RWPE1 (cell line): ENCODE measurements around the gene MYLK4.

Experiments used
- CTCF ChIA-PET: fragments of 350-600 bp; sonication (Branson Sonifier 250); formaldehyde crosslinking; extraction: SDS; loops from one replicate; lab custom pipeline; 2021; lab: Yijun Ruan, JAX
- POLR2A ChIA-PET: fragments of 400-600 bp; formaldehyde crosslinking; extraction: SDS; loops from one replicate; lab custom pipeline; 2020; ENCODE audit warnings: antibody characterized with exemption; ENCODE audit not compliant: low non-redundant PET; lab: Yijun Ruan, JAX
- DNase-seq: peaks from one replicate; pipeline ENCODE4 v3.0.0; 2012; ENCODE audit warnings: low spot score
- H3K27ac ChIP-seq: fragments of 450-650 bp; 2 replicates; pipeline ENCODE4 v1.5.1; 2017
- TF ChIP-seq, protein P1 (sequence below): fragments of 450-650 bp; conservative IDR thresholded peaks from 2 replicates; pipeline ENCODE4 v1.5.1; 2017; ENCODE audit warnings: low read depth, mild to moderate bottlenecking

MYLK4 gene

DNA sequence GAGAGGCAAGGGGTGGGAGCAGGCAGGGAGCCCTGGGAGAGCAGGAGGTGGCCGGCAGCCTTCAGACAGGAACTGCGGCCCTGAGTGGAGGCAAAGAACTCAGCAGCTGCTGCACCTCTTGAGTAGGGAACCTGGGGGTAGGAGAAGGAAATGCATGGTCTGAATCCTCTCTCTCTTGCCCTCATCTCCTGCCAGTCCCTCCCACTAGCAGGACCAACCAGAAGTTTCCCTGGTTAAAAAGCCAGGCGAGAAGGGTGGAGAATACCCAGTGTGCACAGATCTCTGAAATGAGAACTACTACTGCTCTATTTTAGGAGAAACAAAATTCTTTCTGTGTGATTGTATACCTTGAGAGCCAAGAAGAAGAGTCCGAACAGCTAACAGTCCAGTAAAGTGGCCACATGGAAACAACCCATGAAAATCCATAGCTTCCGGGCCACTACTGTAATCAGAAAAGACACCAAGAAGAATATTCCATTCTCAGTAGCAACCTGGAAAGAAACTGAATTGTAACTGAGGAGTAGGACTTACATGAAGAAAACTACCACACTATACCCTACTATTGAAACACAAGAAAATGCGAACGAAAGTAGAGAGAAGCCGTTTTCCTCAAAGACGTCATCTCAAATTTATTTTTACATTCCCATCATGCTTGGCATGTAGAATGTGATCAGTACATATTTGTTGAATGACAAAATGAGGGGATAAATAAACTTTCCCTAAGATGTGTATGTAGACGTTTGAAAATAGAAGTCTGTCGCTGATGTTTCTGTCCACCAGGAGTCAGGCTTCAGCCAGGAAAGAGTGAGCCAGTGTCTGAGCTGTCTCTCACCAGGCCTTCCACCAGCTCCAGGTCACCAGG lies 40.1 kb upstream of the MYLK4 start:
- DNase-seq, result peak; percentile 82
- 0 out of 2 replicates have a peak overlapping the region, but pooled peaks have one; percentile 29 for H3K27ac ChIP-seq
- POLR2A ChIA-PET, result interaction anchor here (0.9 kb wide), 1 partner anchor 101 kb away, joined by 3 read pairs; no protein-coding TSS in a partner anchor
- CTCF ChIA-PET, result interaction anchor here (0.6 to 1.9 kb wide), 14 partner anchors 18 to 627 kb away, joined by 3 to 10 read pairs (median 4); partner anchors contain the start of gene WRNIP1
- TF ChIP-seq, protein P1, sequence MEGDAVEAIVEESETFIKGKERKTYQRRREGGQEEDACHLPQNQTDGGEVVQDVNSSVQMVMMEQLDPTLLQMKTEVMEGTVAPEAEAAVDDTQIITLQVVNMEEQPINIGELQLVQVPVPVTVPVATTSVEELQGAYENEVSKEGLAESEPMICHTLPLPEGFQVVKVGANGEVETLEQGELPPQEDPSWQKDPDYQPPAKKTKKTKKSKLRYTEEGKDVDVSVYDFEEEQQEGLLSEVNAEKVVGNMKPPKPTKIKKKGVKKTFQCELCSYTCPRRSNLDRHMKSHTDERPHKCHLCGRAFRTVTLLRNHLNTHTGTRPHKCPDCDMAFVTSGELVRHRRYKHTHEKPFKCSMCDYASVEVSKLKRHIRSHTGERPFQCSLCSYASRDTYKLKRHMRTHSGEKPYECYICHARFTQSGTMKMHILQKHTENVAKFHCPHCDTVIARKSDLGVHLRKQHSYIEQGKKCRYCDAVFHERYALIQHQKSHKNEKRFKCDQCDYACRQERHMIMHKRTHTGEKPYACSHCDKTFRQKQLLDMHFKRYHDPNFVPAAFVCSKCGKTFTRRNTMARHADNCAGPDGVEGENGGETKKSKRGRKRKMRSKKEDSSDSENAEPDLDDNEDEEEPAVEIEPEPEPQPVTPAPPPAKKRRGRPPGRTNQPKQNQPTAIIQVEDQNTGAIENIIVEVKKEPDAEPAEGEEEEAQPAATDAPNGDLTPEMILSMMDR, result peak; percentile 74

DNA sequence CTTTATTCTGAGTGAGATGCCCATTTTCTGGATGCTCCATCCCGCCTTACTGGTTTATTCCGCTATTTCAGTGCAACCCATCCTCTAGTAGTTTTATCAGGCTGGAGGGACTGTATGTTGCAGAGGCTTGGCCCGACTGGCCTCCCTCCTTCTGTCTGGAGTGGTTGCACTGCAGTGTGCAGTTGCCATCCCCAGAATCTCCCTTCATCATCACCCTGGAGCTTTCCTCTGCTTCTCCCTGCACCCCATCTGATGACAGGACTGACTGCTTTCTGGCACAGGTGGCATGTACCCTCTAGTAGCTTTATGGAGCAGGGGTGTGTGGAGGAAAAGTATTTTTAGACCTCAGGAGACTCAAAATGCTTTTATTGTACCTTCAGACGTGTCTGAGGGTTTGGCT lies 35.5 kb upstream of the MYLK4 start:
- no peak overlapping the region for H3K27ac ChIP-seq
- TF ChIP-seq, protein P1, result no peak
- ChIA-PET CTCF (no interaction called here), POLR2A (no interaction called here)
- DNase-seq, result no peak

DNA sequence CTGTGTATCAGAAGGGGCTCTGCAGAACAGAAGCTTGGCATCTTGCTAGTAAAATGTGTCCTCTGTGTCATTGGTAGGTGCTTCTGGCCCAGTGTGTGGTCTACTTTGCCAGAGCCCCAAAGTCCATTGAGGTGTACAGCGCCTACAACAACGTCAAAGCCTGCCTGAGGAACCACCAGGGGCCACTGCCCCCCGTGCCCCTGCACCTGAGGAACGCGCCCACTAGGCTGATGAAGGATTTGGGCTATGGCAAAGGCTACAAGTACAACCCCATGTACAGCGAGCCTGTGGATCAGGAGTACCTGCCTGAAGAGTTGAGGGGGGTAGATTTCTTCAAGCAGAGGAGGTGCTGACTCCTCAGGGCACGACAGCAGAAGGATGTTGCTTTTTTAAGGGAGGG lies 34.2 kb upstream of the MYLK4 start:
- POLR2A ChIA-PET, result no interaction called here
- TF ChIP-seq, protein P1, result no peak
- CTCF ChIA-PET, result no interaction called here
- DNase-seq, result no peak
- H3K27ac ChIP-seq, result no peak overlapping the region

DNA sequence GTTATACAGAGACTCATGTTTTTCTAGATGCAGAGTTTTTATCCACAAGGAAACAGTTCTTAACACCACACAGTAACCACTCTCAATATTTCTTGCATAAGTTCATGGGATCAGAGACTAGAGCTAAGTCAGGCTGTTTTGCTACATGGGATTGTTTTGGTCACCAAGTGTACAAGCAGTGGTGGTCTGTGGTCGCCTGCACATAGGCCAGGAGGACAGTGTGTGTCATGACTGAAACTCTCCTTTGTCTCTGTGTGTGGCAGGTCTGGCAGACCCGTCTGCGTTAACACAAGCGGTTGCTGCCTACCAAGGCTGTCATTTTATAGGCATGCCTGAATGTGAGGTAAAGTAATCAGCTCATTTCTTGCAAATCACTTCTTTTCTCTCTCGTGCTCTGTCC lies 33.3 kb upstream of the MYLK4 start:
- no peak for DNase-seq
- H3K27ac ChIP-seq, result no peak overlapping the region
- TF ChIP-seq, protein P1, result no peak
- POLR2A ChIA-PET, result no interaction called here
- CTCF ChIA-PET, result interaction anchor here (0.8 kb wide), 1 partner anchor 46 kb away, joined by 3 read pairs; no protein-coding TSS in a partner anchor

DNA sequence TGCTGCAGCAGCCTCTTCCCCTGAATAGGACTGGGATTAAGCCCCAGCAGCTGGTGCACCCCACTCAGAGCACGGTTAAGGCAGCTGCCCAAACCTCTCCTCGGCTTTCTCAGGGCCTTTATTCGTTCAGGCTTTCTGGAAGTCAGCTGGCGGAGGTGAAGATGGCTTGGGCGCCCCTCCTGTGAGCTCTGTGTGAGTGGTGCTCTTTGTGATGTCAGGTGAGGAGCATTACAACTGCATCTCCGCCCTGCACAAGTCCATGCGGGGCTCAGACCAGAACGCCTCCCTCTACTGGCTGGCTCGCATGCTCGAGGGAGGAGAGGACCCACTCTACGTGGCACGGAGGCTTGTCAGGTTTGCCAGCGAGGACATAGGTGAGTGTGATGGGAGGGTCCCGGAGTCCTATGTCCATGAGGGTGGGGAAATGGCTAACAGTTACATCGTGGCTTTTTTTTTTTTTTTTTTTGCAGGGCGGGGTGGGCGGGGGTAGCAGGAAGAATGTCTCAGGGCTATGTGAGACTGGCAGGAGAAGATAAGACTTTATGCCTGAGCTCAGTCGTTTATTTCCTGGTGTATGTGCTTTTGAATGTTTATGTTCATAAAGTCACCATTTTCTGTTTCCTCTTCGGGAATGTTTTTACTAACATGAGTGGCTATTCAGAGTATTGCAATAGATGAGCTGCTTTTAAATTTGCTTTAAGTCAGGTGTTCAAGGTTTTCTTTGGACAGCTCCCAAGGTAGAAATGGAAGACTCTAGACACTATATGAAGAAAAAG lies 32.7 kb upstream of the MYLK4 start:
- no peak for DNase-seq
- ChIA-PET CTCF (interaction anchor here (0.6 to 0.8 kb wide), 2 partner anchors 45 to 1337 kb away, joined by 3 to 5 read pairs; no protein-coding TSS in a partner anchor), POLR2A (no interaction called here)
- TF ChIP-seq, protein P1, result no peak
- H3K27ac ChIP-seq, result no peak overlapping the region; the same call in 1 of the 2 replicates

DNA sequence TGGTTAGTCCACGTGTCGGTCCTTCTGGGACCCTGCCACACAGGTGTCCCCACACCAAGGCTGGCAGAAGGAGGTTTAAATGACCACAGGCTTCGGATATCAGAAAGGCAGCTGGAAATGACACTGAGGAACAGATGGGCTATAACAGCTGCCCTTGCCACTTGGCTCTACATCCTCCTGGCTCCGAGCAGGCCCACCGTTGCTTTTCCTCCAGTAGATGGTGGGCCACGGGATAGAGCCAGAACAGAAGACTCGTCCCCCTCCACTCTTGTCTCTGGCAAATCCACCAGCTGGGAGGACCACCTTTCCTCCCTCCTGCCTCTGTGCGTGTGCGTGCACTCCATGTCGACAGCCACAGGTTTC lies 32.1 kb upstream of the MYLK4 start:
- POLR2A ChIA-PET, result no interaction called here
- DNase-seq, result no peak
- TF ChIP-seq, protein P1, result no peak
- H3K27ac ChIP-seq, result no peak overlapping the region; the same call in 1 of the 2 replicates
- CTCF ChIA-PET, result interaction anchor here (0.6 kb wide), 1 partner anchor 1338 kb away, joined by 5 read pairs; no protein-coding TSS in a partner anchor
